ENCODE data around the gene UGT1A8.
"Not testable (repeated sequence)": the region's sequence is repeated elsewhere in the genome, so short reads cannot be mapped to it uniquely, and the experiment has no call there.

Gene UGT1A8

GRCh38 chr2:233689031-233689430, 71.6 kb downstream of the UGT1A8 start:
- no peak for DNase-seq

GRCh38 chr2:233689501-233689900, 72.1 kb downstream of the UGT1A8 start:
- DNase-seq = no peak

GRCh38 chr2:233690444-233690843, 73.0 kb downstream of the UGT1A8 start:
- no peak for DNase-seq

- DNase-seq = no peak
Observed at GRCh38 chr2:233691443-233692433, 74.3 kb downstream of the UGT1A8 start.

- no peak for DNase-seq
Observed at GRCh38 chr2:233692648-233693047, 75.2 kb downstream of the UGT1A8 start, which contains the start of gene UGT1A6. TSS of gene UGT1A6 (plus strand) at chr2:233692890. CDS start at chr2:233693005, 115 bp downstream.

GRCh38 chr2:233693963-233694362, 76.5 kb downstream of the UGT1A8 start:
- no peak for DNase-seq

- no peak for DNase-seq
Observed at GRCh38 chr2:233698740-233699139, 81.3 kb downstream of the UGT1A8 start.

- no peak for DNase-seq
Observed at GRCh38 chr2:233699424-233700027, 82.1 kb downstream of the UGT1A8 start.

- DNase-seq = no peak
Observed at GRCh38 chr2:233700028-233700635, 82.7 kb downstream of the UGT1A8 start.

- not testable (repeated sequence) for DNase-seq
Observed at GRCh38 chr2:233700842-233701241, 83.4 kb downstream of the UGT1A8 start.

GRCh38 chr2:233702238-233702637, 84.8 kb downstream of the UGT1A8 start:
- DNase-seq = no peak

GRCh38 chr2:233705911-233706506, 88.6 kb downstream of the UGT1A8 start:
- DNase-seq = no peak

GRCh38 chr2:233706720-233707119, 89.3 kb downstream of the UGT1A8 start:
- no peak for DNase-seq

GRCh38 chr2:233707940-233708644, 90.7 kb downstream of the UGT1A8 start:
- DNase-seq = no peak

GRCh38 chr2:233708942-233709341, 91.5 kb downstream of the UGT1A8 start:
- no peak for DNase-seq

GRCh38 chr2:233711312-233712008, 94.0 kb downstream of the UGT1A8 start:
- peak; percentile 67 for DNase-seq

- DNase-seq = no peak
Observed at GRCh38 chr2:233712611-233713261, 95.3 kb downstream of the UGT1A8 start, which contains the start of gene UGT1A5. TSS of gene UGT1A5 (plus strand) at chr2:233712907. CDS start at chr2:233712992, 85 bp downstream.

GRCh38 chr2:233713262-233713615, 95.8 kb downstream of the UGT1A8 start:
- no peak for DNase-seq

GRCh38 chr2:233714121-233714520, 96.7 kb downstream of the UGT1A8 start:
- no peak for DNase-seq

GRCh38 chr2:233718552-233718951, 101.1 kb downstream of the UGT1A8 start, which contains the start of gene UGT1A4:
TSS of gene UGT1A4 (plus strand) at chr2:233718736. CDS start at chr2:233718821, 85 bp downstream.
- DNase-seq = no peak

- DNase-seq = no peak
Observed at GRCh38 chr2:233728723-233729301, 111.4 kb downstream of the UGT1A8 start, which contains the start of gene UGT1A3. TSS of gene UGT1A3 (plus strand) at chr2:233729042. CDS start at chr2:233729127, 85 bp downstream.
